Upper lobe of left lung (tissue), 6 donors: ENCODE data around the gene GALNT2. TPM values are rescaled to one million over a fixed set of nuclear protein-coding genes. Genes with fewer than 3 reads are reported as not detected.
A peak's percentile ranks its signal among the peaks of the same experiment; 100 is the strongest.

Source experiments
- ATAC-seq, 2 donors: fragments of 200-7000 bp; cut with Tn5 transposase; one replicate each; pipeline ENCODE4 v1.9.1; 2022; ENCODE audit warnings: mild to moderate bottlenecking in 2 of 2, moderate library complexity in 2 of 2; ENCODE audit not compliant: low FRiP score in 2 of 2
- DNase-seq, 2 donors: peaks; one replicate each; pipeline ENCODE4 v3.0.0-alpha.2; 2019 to 2020
- H3K27ac ChIP-seq, 4 donors: fragments of 200-600 bp; sonication (generic); one replicate each; pipeline ENCODE4 v1.5.1; 2016 to 2019
- H3K27me3 ChIP-seq, 4 donors: fragments of 200-600 bp; sonication (generic); one replicate each; pipeline ENCODE4 v1.5.1; 2017 to 2019
- H3K36me3 ChIP-seq, 4 donors: fragments of 200-600 bp; sonication (generic); one replicate each; pipeline ENCODE4 v1.5.1; 2016 to 2019
- H3K4me1 ChIP-seq, 4 donors: fragments of 200-600 bp; sonication (generic); one replicate each; pipeline ENCODE4 v1.5.1; 2018 to 2019
- H3K4me3 ChIP-seq, 4 donors: fragments of 200-600 bp; sonication (generic); one replicate each; pipeline ENCODE4 v1.5.1; 2017 to 2019; ENCODE audit warnings: mild to moderate bottlenecking in 2 of 4, moderate library complexity in 1 of 4
- H3K9me3 ChIP-seq, 4 donors: fragments of 200-600 bp; sonication (generic); one replicate each; pipeline ENCODE4 v1.5.1; 2018 to 2019
- CTCF ChIP-seq, 6 experiments: fragments of 450-650 bp in 4 of 6; fragments of 200-600 bp in 2 of 6; sonication (generic) in 2 of 6; IDR thresholded peaks; one replicate each; pipeline ENCODE4 v1.5.1; 2016 to 2019; ENCODE audit warnings: antibody characterized with exemption in 6 of 6
- EP300 ChIP-seq, 4 donors: sonication (generic); formaldehyde crosslinking; IDR thresholded peaks; one replicate each; pipeline ENCODE4 v1.5.1; 2017; ENCODE audit warnings: antibody characterized with exemption in 4 of 4, control low read depth in 2 of 4
- POLR2A ChIP-seq, 4 donors: fragments of 450-650 bp; IDR thresholded peaks; one replicate each; pipeline ENCODE4 v1.5.1; 2016 to 2017; ENCODE audit warnings: antibody characterized with exemption in 4 of 4, mild to moderate bottlenecking in 2 of 4
- POLR2AphosphoS5 ChIP-seq, 2 donors: sonication (generic); formaldehyde crosslinking; IDR thresholded peaks; one replicate each; pipeline ENCODE4 v1.5.1; 2017; ENCODE audit warnings: antibody characterized with exemption in 2 of 2
- WGBS, 2 donors: methylation state at CpG; one replicate each; pipeline ENCODE4 v1.1.5; 2017 to 2018; 5-methylcytosine and 5-hydroxymethylcytosine counted together
- total RNA-seq, 6 donors: library from RNA; depleted of rRNA in 4 of 6; stranded (reverse); fragments of >200 nt in 4 of 6; gene quantifications; one replicate each; pipeline versions ENCODE4 v1.1.0 to v1.2.1, GENCODE V29; 2016 to 2021
- donor health status: DM: no; HTN: no; CAD: no; lungs with moderate emphysema.
- donor health status: DM: no; HTN: yes; CAD: no; lungs with severe emphysema.

Gene GALNT2
- total RNA-seq, 6 donors from 2014 or later, result 51.3 to 62.3 (median 56.2) TPM

- no peak overlapping the region for H3K4me3 ChIP-seq
- 58 to 73% methylated on average over 12 of the region's 12 CpGs for WGBS, 2 donors
- no peaks in the 10 kb centered on the region for H3K36me3 ChIP-seq
- no peaks in the 10 kb centered on the region for H3K27me3 ChIP-seq
- H3K9me3 ChIP-seq, result no peaks in the 10 kb centered on the region
- peaks cover 15 to 35% (median 19%) of the 10 kb centered on the region in 4 donors for H3K4me1 ChIP-seq
- ATAC-seq, result peak; percentile 15 to 44
- DNase-seq, result peak in 1 of 2 donors; percentile 40
- H3K27ac ChIP-seq, result no peak overlapping the region
- TF ChIP-seq POLR2AphosphoS5 (IDR thresholded peaks at IDR 0.05) (no peak), CTCF (IDR thresholded peaks at IDR 0.05) (no peak), POLR2A (IDR thresholded peaks at IDR 0.05) (no peak), EP300 (IDR thresholded peaks at IDR 0.05) (no peak)
These were observed 73.4 kb downstream of the GALNT2 start for GRCh38 chr1:230140221-230141020.

GRCh38 chr1:230141021-230141648 lies 74.1 kb downstream of the GALNT2 start:
- TF ChIP-seq POLR2A (IDR thresholded peaks at IDR 0.05), result no peak
- TF ChIP-seq CTCF (IDR thresholded peaks at IDR 0.05), result no peak
- TF ChIP-seq POLR2AphosphoS5 (IDR thresholded peaks at IDR 0.05), result no peak
- TF ChIP-seq EP300 (IDR thresholded peaks at IDR 0.05), result no peak
- Histone ChIP-seq H3K36me3 (no peaks in the 10 kb centered on the region), H3K27ac (no peak overlapping the region), H3K9me3 (no peaks in the 10 kb centered on the region), H3K4me1 (peaks cover 15 to 42% (median 23%) of the 10 kb centered on the region in 4 donors), H3K27me3 (no peaks in the 10 kb centered on the region), H3K4me3 (no peak overlapping the region)
- 94% methylated on average over 8 of the region's 8 CpGs for WGBS, 2 donors
- DNase-seq (no peak), ATAC-seq (no peak)

- TF ChIP-seq POLR2A (IDR thresholded peaks at IDR 0.05), result no peak
- ATAC-seq, result no peak
- no peaks in the 10 kb centered on the region for H3K9me3 ChIP-seq
- H3K27me3 ChIP-seq, result no peaks in the 10 kb centered on the region
- 92% methylated on average over 10 to 15 of the region's 15 CpGs for WGBS, 2 donors
- no peak overlapping the region for H3K4me3 ChIP-seq
- H3K36me3 ChIP-seq, result no peaks in the 10 kb centered on the region
- DNase-seq, result no peak
- no peak overlapping the region for H3K27ac ChIP-seq
- H3K4me1 ChIP-seq, result peaks cover 15 to 45% (median 26%) of the 10 kb centered on the region in 4 donors
These were observed 75.0 kb downstream of the GALNT2 start for GRCh38 chr1:230141797-230142607.

- no peaks in the 10 kb centered on the region for H3K9me3 ChIP-seq
- no peak for ATAC-seq
These were observed 75.7 kb downstream of the GALNT2 start for GRCh38 chr1:230142608-230143210.

More at GRCh38 chr1:230142608-230143210, 75.7 kb downstream of the GALNT2 start:
- no peaks in the 10 kb centered on the region for H3K36me3 ChIP-seq
- H3K27ac ChIP-seq, result no peak overlapping the region
- no peak for TF ChIP-seq CTCF (IDR thresholded peaks at IDR 0.05)
- TF ChIP-seq POLR2A (IDR thresholded peaks at IDR 0.05), result no peak
- no peak for TF ChIP-seq POLR2AphosphoS5 (IDR thresholded peaks at IDR 0.05)
- no peak for TF ChIP-seq EP300 (IDR thresholded peaks at IDR 0.05)
- H3K27me3 ChIP-seq, result no peaks in the 10 kb centered on the region
- DNase-seq, result no peak
- peaks cover 19 to 49% (median 28%) of the 10 kb centered on the region in 4 donors for H3K4me1 ChIP-seq
- no peak overlapping the region for H3K4me3 ChIP-seq
- WGBS, 2 donors, result 84 to 87% methylated on average over 5 of the region's 5 CpGs
